Left ventricle myocardium inferior (tissue), 1 donor: ENCODE results near the gene NUDT4. TPM values are rescaled to one million over a fixed set of nuclear protein-coding genes. Genes with fewer than 3 reads are reported as not detected.
A peak's percentile ranks its signal among the peaks of the same experiment; 100 is the strongest.

Experiments used
- DNase-seq: peaks from one replicate; pipeline ENCODE4 v3.0.0-alpha.2; 2020
- H3K27ac ChIP-seq: fragments of 200-600 bp; replicated peaks from 2 replicates; pipeline ENCODE4 v1.8.0; 2021
- H3K27me3 ChIP-seq: fragments of 200-600 bp; 2 replicates; pipeline ENCODE4 v1.8.0; 2021; ENCODE audit warnings: low read depth
- H3K36me3 ChIP-seq: fragments of 200-600 bp; 2 replicates; pipeline ENCODE4 v1.8.0; 2021
- H3K4me1 ChIP-seq: fragments of 200-600 bp; 2 replicates; pipeline ENCODE4 v1.8.0; 2021
- H3K4me3 ChIP-seq: fragments of 200-600 bp; 2 replicates; pipeline ENCODE4 v1.8.0; 2021; ENCODE audit warnings: mild to moderate bottlenecking, moderate library complexity
- H3K9me3 ChIP-seq: fragments of 200-600 bp; replicated peaks from 2 replicates; pipeline ENCODE4 v1.8.0; 2021
- intact Hi-C: fragments of 100-400 bp; cut with micrococcal nuclease; formaldehyde crosslinking; loops from one replicate; pipeline ENCODE4 v1.11.0; 2022
- total RNA-seq: library from RNA; stranded (reverse); fragmentation: NEBNext Ultra II Directional; extraction: Animal tissue kit (Norgen Biotek cat#: 25700); gene quantifications from one replicate; pipeline ENCODE4 v1.2.1, GENCODE V29; 2021
- TF ChIP-seq, protein P1 (sequence below): fragments of 200-600 bp; IDR thresholded peaks from 2 replicates; pipeline ENCODE4 v1.8.0; 2021; ENCODE audit warnings: antibody characterized with exemption, mild to moderate bottlenecking, borderline replicate concordance
- donor health status: DM: no; HTN: yes; CAD: no; lungs with severe emphysema.

NUDT4 gene
- total RNA-seq, 1 donor from 2014 or later = 283 TPM

DNA sequence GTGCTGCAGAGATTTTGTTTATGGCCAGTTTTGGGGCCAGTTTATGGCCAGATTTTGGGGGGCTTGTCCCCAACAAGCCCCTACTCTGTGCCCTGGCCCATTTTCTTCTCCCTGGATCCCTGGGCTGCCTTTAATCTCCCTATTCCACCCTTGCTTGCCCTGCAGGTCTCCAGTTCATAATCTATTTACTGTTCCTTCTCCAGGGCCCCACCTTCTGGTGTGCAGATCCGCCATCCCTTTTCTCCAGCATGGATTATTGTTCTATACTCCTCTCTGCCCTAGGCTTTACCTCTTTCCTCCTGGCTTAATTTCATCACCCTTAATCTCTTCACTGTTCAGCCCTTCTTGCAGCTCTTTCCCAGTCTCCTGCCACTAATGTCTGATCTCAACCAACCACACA lies 26.0 kb upstream of the NUDT4 start:
- DNase-seq = no peak
- Histone ChIP-seq H3K36me3 (no peaks in the 10 kb centered on the region), H3K4me1 (peaks cover 13% of the 10 kb centered on the region), H3K27me3 (no peaks in the 10 kb centered on the region), H3K4me3 (no peak overlapping the region), H3K27ac (no peak overlapping the region), H3K9me3 (no peaks in the 10 kb centered on the region)
- intact Hi-C loops = no loop called here
- TF ChIP-seq, protein P1, sequence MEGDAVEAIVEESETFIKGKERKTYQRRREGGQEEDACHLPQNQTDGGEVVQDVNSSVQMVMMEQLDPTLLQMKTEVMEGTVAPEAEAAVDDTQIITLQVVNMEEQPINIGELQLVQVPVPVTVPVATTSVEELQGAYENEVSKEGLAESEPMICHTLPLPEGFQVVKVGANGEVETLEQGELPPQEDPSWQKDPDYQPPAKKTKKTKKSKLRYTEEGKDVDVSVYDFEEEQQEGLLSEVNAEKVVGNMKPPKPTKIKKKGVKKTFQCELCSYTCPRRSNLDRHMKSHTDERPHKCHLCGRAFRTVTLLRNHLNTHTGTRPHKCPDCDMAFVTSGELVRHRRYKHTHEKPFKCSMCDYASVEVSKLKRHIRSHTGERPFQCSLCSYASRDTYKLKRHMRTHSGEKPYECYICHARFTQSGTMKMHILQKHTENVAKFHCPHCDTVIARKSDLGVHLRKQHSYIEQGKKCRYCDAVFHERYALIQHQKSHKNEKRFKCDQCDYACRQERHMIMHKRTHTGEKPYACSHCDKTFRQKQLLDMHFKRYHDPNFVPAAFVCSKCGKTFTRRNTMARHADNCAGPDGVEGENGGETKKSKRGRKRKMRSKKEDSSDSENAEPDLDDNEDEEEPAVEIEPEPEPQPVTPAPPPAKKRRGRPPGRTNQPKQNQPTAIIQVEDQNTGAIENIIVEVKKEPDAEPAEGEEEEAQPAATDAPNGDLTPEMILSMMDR = no peak

DNA sequence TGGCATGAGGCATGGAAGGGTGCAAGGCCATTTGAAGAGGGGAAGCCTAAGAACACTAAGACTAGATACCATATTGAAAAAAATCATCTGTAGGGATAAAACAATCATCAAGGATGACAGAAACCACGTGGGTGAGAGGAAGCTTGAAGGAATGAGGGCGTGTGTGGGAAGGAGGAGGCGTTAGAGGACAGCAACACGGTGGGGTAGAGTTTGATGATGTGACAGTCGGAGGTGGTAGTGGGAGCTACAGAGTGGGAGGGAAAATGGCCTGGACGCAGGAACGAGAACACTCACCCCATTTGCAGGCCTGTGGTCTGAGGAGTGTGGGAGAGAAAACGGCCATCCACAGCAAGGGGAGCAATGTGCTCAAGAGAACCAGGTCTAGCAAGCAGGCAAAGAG lies 25.4 kb upstream of the NUDT4 start:
- H3K27me3 ChIP-seq = no peaks in the 10 kb centered on the region
- no peak overlapping the region for H3K27ac ChIP-seq
- no peak for DNase-seq
- intact Hi-C loops = no loop called here
- TF ChIP-seq, protein P1 = no peak
- H3K4me3 ChIP-seq = no peak overlapping the region
- H3K36me3 ChIP-seq = no peaks in the 10 kb centered on the region
- H3K4me1 ChIP-seq = peaks cover 10% of the 10 kb centered on the region
- no peaks in the 10 kb centered on the region for H3K9me3 ChIP-seq

DNA sequence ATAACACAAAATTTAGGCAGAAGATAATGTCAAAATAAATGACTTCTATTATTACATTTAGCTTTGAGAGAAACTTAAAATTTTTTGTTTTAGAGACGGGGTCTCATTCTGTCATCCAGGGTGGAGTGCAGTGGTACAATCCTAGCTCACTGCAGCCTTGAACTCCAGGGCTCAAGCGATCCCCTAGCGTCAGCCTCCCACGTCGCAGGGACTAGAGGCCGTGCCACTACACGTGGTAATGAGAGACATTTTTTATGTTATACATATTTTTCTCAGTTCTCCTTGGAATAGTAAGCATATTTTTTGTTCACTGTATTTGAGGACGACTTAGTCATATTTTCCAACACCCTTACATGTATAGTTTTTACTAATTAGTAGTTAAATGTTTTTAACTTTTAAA lies 21.5 kb upstream of the NUDT4 start:
- H3K4me3 ChIP-seq = no peak overlapping the region
- no peak for DNase-seq
- H3K9me3 ChIP-seq = no peaks in the 10 kb centered on the region
- no peak overlapping the region for H3K27ac ChIP-seq
- peaks cover 28% of the 10 kb centered on the region for H3K4me1 ChIP-seq
- TF ChIP-seq, protein P1 = no peak
- H3K36me3 ChIP-seq = no peaks in the 10 kb centered on the region
- intact Hi-C loops = no loop called here
- no peaks in the 10 kb centered on the region for H3K27me3 ChIP-seq

- peaks cover 43% of the 10 kb centered on the region for H3K4me1 ChIP-seq
- no peak overlapping the region for H3K27ac ChIP-seq
- no peaks in the 10 kb centered on the region for H3K27me3 ChIP-seq
- no peak for DNase-seq
- intact Hi-C loops = no loop called here
- TF ChIP-seq, protein P1 = no peak
- H3K9me3 ChIP-seq = no peaks in the 10 kb centered on the region
- H3K36me3 ChIP-seq = no peaks in the 10 kb centered on the region
- H3K4me3 ChIP-seq = no peak overlapping the region
Measured at GRCh38 chr12:93358058-93358457, 19.7 kb upstream of the NUDT4 start.

DNA sequence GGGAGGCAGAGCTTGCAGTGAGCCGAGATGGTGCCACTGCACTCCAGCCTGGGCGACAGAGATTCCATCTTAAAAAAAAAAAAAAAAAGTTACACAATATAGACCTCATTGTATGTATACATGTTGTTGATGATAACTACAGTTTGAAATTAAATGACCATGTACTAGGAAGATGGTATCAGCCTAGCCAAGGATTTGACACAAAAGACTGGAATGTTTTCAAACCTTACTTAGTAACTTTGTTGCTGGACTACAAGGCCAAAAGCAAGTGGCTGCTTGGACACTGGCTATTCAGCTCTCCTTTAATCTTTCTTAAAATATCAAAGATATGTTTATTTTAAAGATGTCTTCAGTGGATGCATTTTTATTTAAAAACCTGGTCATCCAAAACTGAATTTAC lies 18.9 kb upstream of the NUDT4 start:
- peak overlapping the region; percentile 81 for H3K27ac ChIP-seq
- H3K4me3 ChIP-seq = no peak overlapping the region
- TF ChIP-seq, protein P1 = no peak
- H3K36me3 ChIP-seq = no peaks in the 10 kb centered on the region
- no peak for DNase-seq
- no peaks in the 10 kb centered on the region for H3K27me3 ChIP-seq
- intact Hi-C loops = no loop called here
- H3K4me1 ChIP-seq = peaks cover 51% of the 10 kb centered on the region
- H3K9me3 ChIP-seq = no peaks in the 10 kb centered on the region

DNA sequence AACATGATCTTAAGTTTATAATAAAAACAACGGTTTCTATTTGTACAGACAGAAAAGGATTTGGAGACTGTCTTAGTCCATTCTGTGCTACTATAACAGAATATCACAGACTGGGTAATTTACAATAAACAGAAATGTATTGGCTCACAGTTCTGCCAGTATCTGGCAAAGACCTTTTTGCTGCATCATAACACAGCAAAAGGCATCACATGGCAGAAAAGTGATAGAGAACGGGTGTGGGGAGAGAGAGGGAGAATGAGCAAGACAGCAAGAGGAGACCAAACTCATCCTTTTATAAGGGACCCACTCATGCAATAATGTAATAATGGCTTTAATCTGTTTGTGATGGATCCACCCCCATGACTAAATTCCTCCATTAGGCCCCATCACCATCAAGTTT lies 17.0 kb upstream of the NUDT4 start:
- H3K27ac ChIP-seq = peak overlapping the region; percentile 81
- TF ChIP-seq, protein P1 = no peak
- intact Hi-C loops = no loop called here
- no peak overlapping the region for H3K4me3 ChIP-seq
- peaks cover 63% of the 10 kb centered on the region for H3K4me1 ChIP-seq
- no peaks in the 10 kb centered on the region for H3K27me3 ChIP-seq
- H3K36me3 ChIP-seq = no peaks in the 10 kb centered on the region
- no peaks in the 10 kb centered on the region for H3K9me3 ChIP-seq
- no peak for DNase-seq
